ENCODE measurements around the gene CHST5.

GRCh38 chr16:75558846-75559401 lies 23.0 kb upstream of the CHST5 start:
- TF ChIP-seq CTCF (conservative IDR thresholded peaks at IDR 0.05) (no peak), EZH2 (IDR thresholded peaks at IDR 0.05; ENCODE audit: low read depth) (no peak)
